Bronchial epithelial cell (primary cell): ENCODE data around the gene EEPD1. TPM values are rescaled to one million over a fixed set of nuclear protein-coding genes. Genes with fewer than 3 reads are reported as not detected.
"Not testable (repeated sequence)": the region's sequence is repeated elsewhere in the genome, so short reads cannot be mapped to it uniquely, and the experiment has no call there.

Experiments
- DNase-seq: peaks from one replicate; pipeline ENCODE4 v3.0.0-alpha.2; 2010; ENCODE audit warnings: low read depth
- FAIRE-seq: peaks from 2 replicates; lab custom pipeline; 2011; peaks lifted over from hg19 to GRCh38; lab: Jason Lieb, UNC
- H3K27me3 ChIP-seq: 2 replicates; pipeline ENCODE4 v1.5.1; 2011; ENCODE audit warnings: low read length; ENCODE audit not compliant: control insufficient read depth, insufficient read depth
- H3K36me3 ChIP-seq: 2 replicates; pipeline ENCODE4 v1.5.1; 2011; ENCODE audit warnings: low read length; ENCODE audit not compliant: control insufficient read depth, insufficient read depth
- H3K4me3 ChIP-seq: 2 replicates; pipeline ENCODE4 v1.5.1; 2011; ENCODE audit warnings: mild to moderate bottlenecking, low read depth, low read length, control low read depth
- CTCF ChIP-seq: IDR thresholded peaks from 2 replicates; pipeline ENCODE4 v1.5.1; 2011; ENCODE audit warnings: mild to moderate bottlenecking, moderate library complexity, low read length, control low read depth, inconsistent platforms; ENCODE audit not compliant: insufficient read depth, severe bottlenecking
- total RNA-seq: library from RNA; depleted of rRNA; stranded (reverse); fragments of >200 nt; gene quantifications from 2 replicates; pipeline ENCODE4 v1.2.1, GENCODE V29; 2014

EEPD1 gene
- total RNA-seq, 1 donor from 2014 or later = 2.9 TPM

- peak; percentile 92 for FAIRE-seq
- no peaks in the 10 kb centered on the region for H3K27me3 ChIP-seq
- no peaks in the 10 kb centered on the region for H3K36me3 ChIP-seq
- TF ChIP-seq CTCF = no peak
- H3K4me3 ChIP-seq = no peak overlapping the region
- no peak for DNase-seq
Observed at GRCh38 chr7:36314491-36314890, 161.4 kb downstream of the EEPD1 start.

GRCh38 chr7:36315309-36315944 lies 162.4 kb downstream of the EEPD1 start:
- H3K27me3 ChIP-seq = no peaks in the 10 kb centered on the region
- no peak overlapping the region for H3K4me3 ChIP-seq
- H3K36me3 ChIP-seq = no peaks in the 10 kb centered on the region
- no peak for TF ChIP-seq CTCF
- DNase-seq (peak; percentile 12), FAIRE-seq (no peak)

GRCh38 chr7:36316319-36316718 lies 163.3 kb downstream of the EEPD1 start:
- DNase-seq = no peak
- TF ChIP-seq CTCF = no peak
- Histone ChIP-seq H3K27me3 (no peaks in the 10 kb centered on the region), H3K36me3 (no peaks in the 10 kb centered on the region), H3K4me3 (no peak overlapping the region)
- no peak for FAIRE-seq

GRCh38 chr7:36317276-36317675 lies 164.2 kb downstream of the EEPD1 start:
- DNase-seq = no peak
- Histone ChIP-seq H3K27me3 (no peaks in the 10 kb centered on the region), H3K4me3 (no peak overlapping the region), H3K36me3 (no peaks in the 10 kb centered on the region)
- no peak for FAIRE-seq
- TF ChIP-seq CTCF = no peak

GRCh38 chr7:36318116-36318515 lies 165.1 kb downstream of the EEPD1 start:
- FAIRE-seq (no peak), DNase-seq (no peak)
- Histone ChIP-seq H3K4me3 (no peak overlapping the region), H3K36me3 (no peaks in the 10 kb centered on the region), H3K27me3 (no peaks in the 10 kb centered on the region)
- TF ChIP-seq CTCF = no peak

GRCh38 chr7:36321284-36321683 lies 168.2 kb downstream of the EEPD1 start:
- H3K4me3 ChIP-seq, DNase-seq, H3K36me3 ChIP-seq, FAIRE-seq, H3K27me3 ChIP-seq: not testable (repeated sequence)
